ENCODE data around the gene BCL2L11. TPM values are rescaled to one million over a fixed set of nuclear protein-coding genes. Genes with fewer than 3 reads are reported as not detected.

BCL2L11 gene
- total RNA-seq, 1 experiment from 2014 or later = 21.2 TPM

GRCh38 chr2:111178730-111179405, 58.2 kb downstream of the BCL2L11 start:
- no peak overlapping the region for H3K23ac ChIP-seq (ENCODE audit: insufficient read length, low read depth, low read length)
- peak overlapping the region; percentile 19 for H3K18ac ChIP-seq (ENCODE audit: insufficient read length, low read depth, low read length)
- H2BK5ac ChIP-seq (ENCODE audit: insufficient read length, low read length) = no peak overlapping the region
- no peak overlapping the region for H3K4me2 ChIP-seq (ENCODE audit: insufficient read depth, insufficient read length, low read length)
- Mint-ChIP-seq H3K4me3 (no peak overlapping the region), H3K27me3 (ENCODE audit: low read depth) (peaks cover 1% of the 10 kb centered on the region), H3K4me1 (peaks cover 9 to 16% of the 10 kb centered on the region in 2 experiments), H3K27ac (no peak overlapping the region; a peak in 1 of 7 replicates), H3K36me3 (ENCODE audit: insufficient read depth in 1 of 3, low read depth in 3 of 3) (no peaks in the 10 kb centered on the region), H3K9me3 (no peaks in the 10 kb centered on the region)
- H3K4ac ChIP-seq (ENCODE audit: low read depth, low read length) = no peak overlapping the region
- H2BK15ac ChIP-seq (ENCODE audit: low read depth, low read length) = no peak overlapping the region
- TF ChIP-seq CTCF (conservative IDR thresholded peaks at IDR 0.05) = no peak
- H3K9ac ChIP-seq (ENCODE audit: extremely low read depth, insufficient read length, low read length) = no peak overlapping the region
- no peaks in the 10 kb centered on the region for H3K79me2 ChIP-seq (ENCODE audit: insufficient read depth, low read length)
- H3K27ac ChIP-seq (ENCODE audit: insufficient read length, low read depth, low read length) = no peak overlapping the region
- H3T11ph ChIP-seq (ENCODE audit: low read length) = no peak overlapping the region
- no CpG with 5 or more reads among the region's 5 CpGs for WGBS (ENCODE audit: extremely low coverage, insufficient read length, low lambda C conversion rate)
- H2AFZ ChIP-seq (ENCODE audit: low read length) = no peak overlapping the region
- H3K56ac ChIP-seq (ENCODE audit: insufficient read length, low read depth, low read length) = no peak overlapping the region
- no peaks in the 10 kb centered on the region; the same call in 1 of the 2 replicates for H3K27me3 ChIP-seq (ENCODE audit: insufficient read depth, low read length)
- no peaks in the 10 kb centered on the region for H3K9me3 ChIP-seq (ENCODE audit: control insufficient read depth, low read depth, low read length)
- no peak overlapping the region for H4K8ac ChIP-seq (replicated peaks; ENCODE audit: insufficient read length, low read depth, low read length)
- H4K5ac ChIP-seq (ENCODE audit: insufficient read length, low read depth, low read length) = no peak overlapping the region
- no peak overlapping the region for H3K14ac ChIP-seq (ENCODE audit: insufficient read depth, low read length)
- no peak overlapping the region for H2BK120ac ChIP-seq (ENCODE audit: low read depth, low read length, poor library complexity, severe bottlenecking)
- no peak overlapping the region for H2AK5ac ChIP-seq (ENCODE audit: insufficient read length, low read length)
- H2BK12ac ChIP-seq (ENCODE audit: insufficient read length, low read depth, low read length) = no peak overlapping the region
- no peaks in the 10 kb centered on the region for H3K23me2 ChIP-seq (ENCODE audit: insufficient read length, low read depth, low read length, poor library complexity, severe bottlenecking)
- no peaks in the 10 kb centered on the region for H3K79me1 ChIP-seq (ENCODE audit: insufficient read depth, low read depth, low read length, poor library complexity, severe bottlenecking)
- DNase-seq = no peak
- no peaks in the 10 kb centered on the region for H3K4me1 ChIP-seq (ENCODE audit: insufficient read depth, low read length)
- no peak overlapping the region for H4K91ac ChIP-seq (ENCODE audit: insufficient read length, low read depth, low read length)
- H2BK20ac ChIP-seq (ENCODE audit: low read depth, low read length, poor library complexity, severe bottlenecking) = no peak overlapping the region
- no peaks in the 10 kb centered on the region for H4K20me1 ChIP-seq (ENCODE audit: control insufficient read depth, insufficient read depth, insufficient read length)

Measured in H9 (cell line).